PC-3 (cell line): ENCODE results near the gene DCLK1. TPM values are rescaled to one million over a fixed set of nuclear protein-coding genes. Genes with fewer than 3 reads are reported as not detected.
A peak's percentile ranks its signal among the peaks of the same experiment; 100 is the strongest.

Experiments
- ATAC-seq: fragments of 200-7000 bp; cut with Tn5 transposase; 2 replicates; pipeline ENCODE4 v1.9.1; 2020; ENCODE audit warnings: mild to moderate bottlenecking, moderate library complexity
- BruUV-seq: library from RNA; stranded (reverse); fragments of 400-500 nt; replicated peaks from 2 replicates; lab custom pipeline; 2021; lab: Mats Ljungman, UMichigan
- CTCF ChIA-PET: fragments of 300-600 bp; sonication (Branson Sonifier 250); formaldehyde crosslinking; loops from one replicate; lab custom pipeline; 2022; ENCODE audit warnings: antibody characterized with exemption; lab: Charles Lee
- POLR2A ChIA-PET: fragments of 300-600 bp; sonication (Branson Sonifier 250); formaldehyde crosslinking; loops from one replicate; lab custom pipeline; 2022; ENCODE audit warnings: antibody characterized with exemption; ENCODE audit not compliant: unreplicated experiment; lab: Charles Lee
- DNase-seq: peaks from one replicate; pipeline ENCODE4 v3.0.0-alpha.2; 2015
- H2AFZ ChIP-seq: fragments of 300-600 bp; sonication (generic); 2 replicates; pipeline ENCODE4 v1.6.0; 2016; ENCODE audit warnings: antibody characterized with exemption, low read length
- H3F3A ChIP-seq: fragments of 300-600 bp; sonication (generic); one replicate; pipeline ENCODE4 v1.6.0; 2017; ENCODE audit warnings: antibody characterized with exemption, low read length, control low read depth, mild to moderate bottlenecking; ENCODE audit not compliant: unreplicated experiment
- H3K27ac ChIP-seq: fragments of 300-600 bp; sonication (generic); 2 replicates; pipeline ENCODE4 v1.5.1; 2016; ENCODE audit warnings: mild to moderate bottlenecking, low read length
- H3K27me3 ChIP-seq: fragments of 300-600 bp; sonication (generic); 2 replicates; pipeline ENCODE4 v1.6.1; 2016; ENCODE audit warnings: low read length, mixed read lengths
- H3K36me3 ChIP-seq: fragments of 300-600 bp; sonication (generic); 2 replicates; pipeline ENCODE4 v1.6.1; 2016; ENCODE audit warnings: low read depth, mixed run types, low read length, mixed read lengths
- H3K4me1 ChIP-seq: fragments of 300-600 bp; sonication (generic); 2 replicates; pipeline ENCODE4 v1.5.1; 2016; ENCODE audit warnings: low read length; ENCODE audit not compliant: insufficient read depth
- H3K4me2 ChIP-seq: fragments of 300-600 bp; sonication (generic); 2 replicates; pipeline ENCODE4 v1.6.0; 2016; ENCODE audit warnings: low read length
- H3K4me3 ChIP-seq: fragments of 300-600 bp; sonication (generic); 2 replicates; pipeline ENCODE4 v1.5.1; 2016; ENCODE audit warnings: mild to moderate bottlenecking, low read length, mixed read lengths
- H3K79me2 ChIP-seq: fragments of 300-600 bp; sonication (generic); 2 replicates; pipeline ENCODE4 v1.6.1; 2017; ENCODE audit warnings: low read length, mixed read lengths
- H3K9ac ChIP-seq: fragments of 300-600 bp; sonication (generic); 2 replicates; pipeline ENCODE4 v1.6.0; 2016; ENCODE audit warnings: mild to moderate bottlenecking, low read length
- H3K9me2 ChIP-seq: fragments of 300-600 bp; sonication (generic); replicated peaks from 2 replicates; pipeline ENCODE4 v1.6.1; 2016; ENCODE audit warnings: mixed run types, low read length, mixed read lengths
- H3K9me3 ChIP-seq: fragments of 300-600 bp; sonication (generic); 2 replicates; pipeline ENCODE4 v1.6.1; 2016; ENCODE audit warnings: low read length, mixed read lengths
- H4K20me1 ChIP-seq: fragments of 300-600 bp; sonication (generic); 2 replicates; pipeline ENCODE4 v1.6.1; 2016; ENCODE audit warnings: low read length, mixed read lengths
- CTCF ChIP-seq: fragments of 300-600 bp; sonication (generic); conservative IDR thresholded peaks from 2 replicates; pipeline ENCODE4 v1.5.1; 2017; ENCODE audit warnings: antibody characterized with exemption, low read depth, mild to moderate bottlenecking, low read length
- EZH2 ChIP-seq: fragments of 300-600 bp; sonication (generic); IDR thresholded peaks from one replicate; pipeline ENCODE4 v1.6.1; 2017; ENCODE audit warnings: antibody characterized with exemption, mild to moderate bottlenecking, low read length; ENCODE audit not compliant: unreplicated experiment
- EZH2phosphoT487 ChIP-seq: fragments of 300-600 bp; sonication (generic); IDR thresholded peaks from 2 replicates; pipeline ENCODE4 v1.6.1; 2018; ENCODE audit warnings: mild to moderate bottlenecking, antibody characterized with exemption, low read length, borderline replicate concordance
- intact Hi-C: fragments of 100-400 bp; cut with micrococcal nuclease; formaldehyde crosslinking; loops from 2 replicates; pipeline ENCODE4 v1.9.0; 2023
- total RNA-seq: library from RNA; depleted of rRNA; stranded (reverse); fragments of >200 nt; gene quantifications from 2 replicates; pipeline ENCODE4 v1.2.3, GENCODE V29; 2014

Gene DCLK1
- total RNA-seq, 1 experiment from 2014 or later: not detected

GRCh38 chr13:35882722-35883497 is 248.3 kb downstream of the DCLK1 start:
- H3K27me3 ChIP-seq: no peaks in the 10 kb centered on the region
- no peaks in the 10 kb centered on the region for H3K9me2 ChIP-seq
- H3F3A ChIP-seq: no peaks in the 10 kb centered on the region
- no peaks in the 10 kb centered on the region for H3K9me3 ChIP-seq
- no peak overlapping the region for H3K9ac ChIP-seq
- no TSS peak for BruUV-seq
- ATAC-seq (peak; percentile 85), DNase-seq (peak; percentile 35)
- H3K4me3 ChIP-seq: no peak overlapping the region
- H3K4me2 ChIP-seq: peak overlapping the region; percentile 14
- H3K36me3 ChIP-seq: no peaks in the 10 kb centered on the region
- H2AFZ ChIP-seq: peak overlapping the region; percentile 42; the same call in 1 of the 2 replicates
- intact Hi-C loops: no loop called here
- H3K4me1 ChIP-seq: peaks cover 13% of the 10 kb centered on the region
- H4K20me1 ChIP-seq: no peaks in the 10 kb centered on the region
- TF ChIP-seq CTCF (no peak), EZH2 (no peak), EZH2phosphoT487 (no peak)
- no peaks in the 10 kb centered on the region for H3K79me2 ChIP-seq
- CTCF ChIA-PET: no interaction called here
- POLR2A ChIA-PET: no interaction called here
- H3K27ac ChIP-seq: no peak overlapping the region

GRCh38 chr13:35881360-35881759 is 249.8 kb downstream of the DCLK1 start:
- H3K79me2 ChIP-seq: no peaks in the 10 kb centered on the region
- no TSS peak for BruUV-seq
- no peak overlapping the region for H3K4me2 ChIP-seq
- H3K27ac ChIP-seq: no peak overlapping the region
- no peaks in the 10 kb centered on the region for H3F3A ChIP-seq
- H3K27me3 ChIP-seq: no peaks in the 10 kb centered on the region
- no peaks in the 10 kb centered on the region for H3K9me3 ChIP-seq
- no peak overlapping the region for H2AFZ ChIP-seq
- no peaks in the 10 kb centered on the region for H3K9me2 ChIP-seq
- H3K9ac ChIP-seq: no peak overlapping the region
- CTCF ChIA-PET: no interaction called here
- peaks cover 13% of the 10 kb centered on the region for H3K4me1 ChIP-seq
- H3K4me3 ChIP-seq: no peak overlapping the region
- TF ChIP-seq EZH2: no peak
- TF ChIP-seq EZH2phosphoT487: no peak
- TF ChIP-seq CTCF: no peak
- DNase-seq (no peak), ATAC-seq (no peak; the same call in 1 of the 2 replicates)
- POLR2A ChIA-PET: no interaction called here
- intact Hi-C loops: no loop called here
- no peaks in the 10 kb centered on the region for H3K36me3 ChIP-seq
- H4K20me1 ChIP-seq: no peaks in the 10 kb centered on the region

- Histone ChIP-seq H3K4me2 (no peak overlapping the region), H2AFZ (no peak overlapping the region), H4K20me1 (no peaks in the 10 kb centered on the region), H3K4me1 (peaks cover 13% of the 10 kb centered on the region), H3K9ac (no peak overlapping the region), H3K79me2 (no peaks in the 10 kb centered on the region), H3K9me2 (no peaks in the 10 kb centered on the region), H3K9me3 (no peaks in the 10 kb centered on the region), H3K36me3 (no peaks in the 10 kb centered on the region), H3K27me3 (no peaks in the 10 kb centered on the region), H3K4me3 (no peak overlapping the region), H3F3A (no peaks in the 10 kb centered on the region), H3K27ac (no peak overlapping the region)
- ChIA-PET POLR2A (no interaction called here), CTCF (interaction anchor here (0.5 kb wide), 1 partner anchor 51 kb away, joined by 3 read pairs; no protein-coding TSS in a partner anchor)
- DNase-seq: no peak
- BruUV-seq: no TSS peak
- no peak for ATAC-seq
- no peak for TF ChIP-seq CTCF
- no peak for TF ChIP-seq EZH2phosphoT487
- no peak for TF ChIP-seq EZH2
- intact Hi-C loops: no loop called here
Measured at GRCh38 chr13:35879111-35879510, 252.1 kb downstream of the DCLK1 start.
